Gastroesophageal sphincter (tissue), 3 donors: Measurements from ENCODE around the gene FRMD1.

ENCODE experiments used
- EP300 ChIP-seq: sonication (generic); formaldehyde crosslinking; IDR thresholded peaks from one replicate; pipeline ENCODE4 v1.6.1; 2017; ENCODE audit warnings: antibody characterized with exemption, mild to moderate bottlenecking
- POLR2A ChIP-seq, 2 donors: fragments of 450-650 bp; IDR thresholded peaks; one replicate each; pipeline ENCODE4 v1.6.1; 2017; ENCODE audit warnings: antibody characterized with exemption in 2 of 2, mild to moderate bottlenecking in 2 of 2, moderate library complexity in 1 of 2
- POLR2AphosphoS5 ChIP-seq: sonication (generic); formaldehyde crosslinking; IDR thresholded peaks from one replicate; pipeline ENCODE4 v1.6.1; 2017; ENCODE audit warnings: antibody characterized with exemption
- TF ChIP-seq, protein P1 (sequence below), 4 experiments: fragments of 200-600 bp in 2 of 4; fragments of 450-650 bp in 2 of 4; sonication (generic) in 1 of 4; IDR thresholded peaks; one replicate each; pipeline ENCODE4 v1.5.1; 2017 to 2019; ENCODE audit warnings: antibody characterized with exemption in 4 of 4, mild to moderate bottlenecking in 2 of 4, moderate library complexity in 2 of 4

DNA sequence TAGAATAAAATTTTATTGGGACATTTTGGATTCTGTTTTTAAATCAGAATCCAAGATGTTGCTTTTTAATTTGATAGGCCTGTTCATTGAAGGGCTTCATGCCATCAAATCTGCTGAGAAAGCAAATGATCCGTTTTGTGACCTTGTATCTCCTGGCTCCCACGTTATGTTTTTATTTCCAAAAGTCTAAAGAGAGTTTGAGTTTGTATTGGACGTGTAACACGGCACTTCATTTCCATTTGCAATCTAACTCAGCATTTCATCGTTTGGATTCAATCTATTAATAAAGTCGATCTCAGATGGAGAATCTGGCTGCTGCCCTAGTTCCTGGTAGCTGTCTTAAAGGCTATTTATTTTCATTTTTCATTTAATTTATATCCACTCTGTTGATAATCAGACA, 64.6 kb downstream of the FRMD1 start:
- TF ChIP-seq, protein P1, sequence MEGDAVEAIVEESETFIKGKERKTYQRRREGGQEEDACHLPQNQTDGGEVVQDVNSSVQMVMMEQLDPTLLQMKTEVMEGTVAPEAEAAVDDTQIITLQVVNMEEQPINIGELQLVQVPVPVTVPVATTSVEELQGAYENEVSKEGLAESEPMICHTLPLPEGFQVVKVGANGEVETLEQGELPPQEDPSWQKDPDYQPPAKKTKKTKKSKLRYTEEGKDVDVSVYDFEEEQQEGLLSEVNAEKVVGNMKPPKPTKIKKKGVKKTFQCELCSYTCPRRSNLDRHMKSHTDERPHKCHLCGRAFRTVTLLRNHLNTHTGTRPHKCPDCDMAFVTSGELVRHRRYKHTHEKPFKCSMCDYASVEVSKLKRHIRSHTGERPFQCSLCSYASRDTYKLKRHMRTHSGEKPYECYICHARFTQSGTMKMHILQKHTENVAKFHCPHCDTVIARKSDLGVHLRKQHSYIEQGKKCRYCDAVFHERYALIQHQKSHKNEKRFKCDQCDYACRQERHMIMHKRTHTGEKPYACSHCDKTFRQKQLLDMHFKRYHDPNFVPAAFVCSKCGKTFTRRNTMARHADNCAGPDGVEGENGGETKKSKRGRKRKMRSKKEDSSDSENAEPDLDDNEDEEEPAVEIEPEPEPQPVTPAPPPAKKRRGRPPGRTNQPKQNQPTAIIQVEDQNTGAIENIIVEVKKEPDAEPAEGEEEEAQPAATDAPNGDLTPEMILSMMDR (IDR thresholded peaks at IDR 0.05), result no peak
- TF ChIP-seq POLR2AphosphoS5 (no peak), EP300 (no peak), POLR2A (IDR thresholded peaks at IDR 0.05) (no peak)
